DMS114 treated with DMSO at 0.1 percent for 48 hours (cell line): ENCODE results near the gene CALML6.
"Not testable (repeated sequence)": the region's sequence is repeated elsewhere in the genome, so short reads cannot be mapped to it uniquely, and the experiment has no call there.

ENCODE experiments used
- DNase-seq: peaks from one replicate; lab custom pipeline; 2025; ENCODE audit not compliant: unreplicated experiment; lab: John Stamatoyannopoulos, UW

The CALML6 gene, protein sequence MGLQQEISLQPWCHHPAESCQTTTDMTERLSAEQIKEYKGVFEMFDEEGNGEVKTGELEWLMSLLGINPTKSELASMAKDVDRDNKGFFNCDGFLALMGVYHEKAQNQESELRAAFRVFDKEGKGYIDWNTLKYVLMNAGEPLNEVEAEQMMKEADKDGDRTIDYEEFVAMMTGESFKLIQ

DNA sequence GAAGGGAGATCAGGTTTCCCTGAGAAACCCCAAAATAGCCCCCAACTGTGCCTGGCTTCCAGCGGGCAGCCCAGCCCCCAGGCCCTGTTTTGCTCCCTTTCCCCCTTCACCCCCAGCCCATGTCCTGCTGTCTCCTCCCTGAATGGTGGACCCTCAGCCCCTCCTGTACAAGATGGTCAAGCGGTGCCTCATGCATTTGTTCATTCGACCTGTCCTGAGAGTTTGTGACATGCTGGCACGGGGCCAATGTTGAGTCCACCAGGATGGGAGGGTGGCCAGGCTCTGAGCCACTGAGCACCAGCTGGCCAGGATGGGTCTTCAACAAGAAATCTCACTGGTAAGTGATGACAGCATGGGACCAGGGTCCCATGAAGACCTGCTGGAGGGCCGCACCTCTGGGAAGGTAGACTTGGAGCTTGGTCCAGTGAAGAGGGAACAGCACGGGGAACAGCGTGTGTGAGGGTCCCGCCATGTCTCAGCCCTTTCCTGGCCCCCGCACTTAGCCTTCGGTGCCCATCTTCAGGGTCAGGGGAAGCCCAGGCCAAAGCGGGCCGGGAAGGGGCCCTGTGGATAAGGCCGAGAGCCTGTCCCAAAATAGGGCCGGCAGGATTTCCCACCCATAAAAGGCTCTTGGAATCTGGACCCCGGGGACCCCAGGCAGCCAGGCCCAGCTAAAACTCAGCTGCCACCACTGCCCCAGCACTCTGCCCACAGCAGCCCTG is at the start of gene CALML6:
Gene CALML6, plus strand, starts transcription at position 290 of the 722 bp plus-strand sequence. Its CDS starts 21 bp downstream, at position 311.
- DNase-seq: no peak

DNA sequence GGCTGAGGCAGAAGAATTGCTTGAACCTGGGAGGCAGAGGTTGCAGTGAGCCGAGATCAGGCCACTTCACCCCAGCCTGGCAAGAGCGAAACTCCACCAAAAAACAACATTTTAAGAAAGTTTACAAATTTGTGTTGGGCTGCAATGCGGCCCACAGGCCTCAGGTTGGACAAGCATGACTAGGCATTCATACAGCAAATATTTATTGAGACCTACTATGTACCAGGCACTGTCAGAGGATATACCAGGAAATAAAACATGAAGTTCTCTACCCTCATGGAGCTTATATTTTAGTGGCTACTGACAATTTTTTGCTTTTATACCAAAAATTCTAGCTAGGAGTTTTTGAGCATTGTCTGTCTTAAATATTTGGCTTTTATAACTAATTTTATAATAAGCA is 47.9 kb upstream of the CALML6 start:
- DNase-seq: no peak

DNA sequence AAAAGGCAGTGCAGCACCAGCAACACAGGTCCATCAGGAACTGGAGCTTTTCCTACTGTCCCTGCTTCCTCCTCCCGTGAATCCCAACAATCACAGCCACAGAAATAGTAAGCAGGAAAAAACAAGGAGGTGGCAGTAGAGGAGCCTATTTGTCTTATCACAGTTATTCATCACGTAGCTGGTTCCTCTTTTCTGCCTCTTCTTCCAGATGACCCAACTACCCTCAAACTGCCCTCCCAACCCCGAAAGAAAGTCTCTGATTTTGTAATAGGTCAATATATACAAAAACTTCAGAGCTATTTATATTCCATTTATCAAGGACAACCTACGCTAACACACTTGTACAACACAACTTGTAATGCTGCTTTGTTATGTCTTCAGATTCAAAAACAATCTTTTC is 45.6 kb upstream of the CALML6 start:
- no peak for DNase-seq

DNA sequence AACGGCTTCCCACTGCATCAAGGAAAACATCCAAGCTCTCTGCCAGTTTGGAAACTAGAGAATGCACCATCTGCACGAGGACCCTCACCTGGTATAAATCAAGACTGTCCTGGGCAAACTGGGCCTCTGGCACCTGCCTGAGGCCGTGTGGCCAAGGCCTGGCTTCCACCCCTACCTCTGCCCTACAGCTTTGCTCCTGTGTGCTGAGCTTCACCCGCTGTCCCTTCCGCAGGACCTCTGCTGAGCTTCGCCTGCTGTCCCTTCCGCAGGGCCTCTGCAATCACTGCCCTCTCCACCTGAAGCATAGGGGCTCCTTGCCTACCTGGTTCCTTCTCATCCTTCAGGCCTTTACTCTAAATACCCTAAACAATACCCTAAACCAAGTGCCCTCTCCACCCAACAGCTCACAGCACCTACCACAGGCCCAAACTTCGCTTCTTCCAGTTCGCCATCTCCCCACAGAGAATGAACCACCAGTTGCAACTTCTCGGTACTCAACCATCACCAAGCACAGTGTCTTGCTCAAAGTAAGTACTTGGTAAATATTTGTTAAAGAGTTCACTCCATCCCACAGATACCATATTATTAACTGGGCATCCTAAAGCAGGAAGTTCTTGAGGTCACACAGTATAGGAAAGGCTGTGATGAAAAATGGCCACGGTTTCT is 42.6 kb upstream of the CALML6 start:
- DNase-seq: no peak

DNA sequence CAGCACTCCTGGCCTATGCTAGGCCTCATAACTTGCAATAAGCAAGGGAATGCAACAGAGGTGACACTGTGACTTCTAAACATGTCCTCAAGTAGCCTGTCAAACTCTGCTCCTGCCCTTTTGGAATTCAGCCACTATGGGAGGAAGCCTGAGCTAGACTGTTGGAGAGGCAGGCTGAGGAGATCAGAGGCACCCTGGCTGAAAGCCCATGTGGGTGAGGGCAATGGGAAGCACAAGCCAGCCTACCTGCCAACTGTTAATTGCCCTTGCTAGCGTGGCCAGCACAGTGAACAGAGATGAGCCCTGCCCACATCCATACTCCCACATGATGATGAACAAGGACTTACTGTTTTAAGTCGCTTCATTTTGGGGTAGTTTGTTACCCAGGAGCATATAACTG is 41.9 kb upstream of the CALML6 start:
- DNase-seq: no peak

DNA sequence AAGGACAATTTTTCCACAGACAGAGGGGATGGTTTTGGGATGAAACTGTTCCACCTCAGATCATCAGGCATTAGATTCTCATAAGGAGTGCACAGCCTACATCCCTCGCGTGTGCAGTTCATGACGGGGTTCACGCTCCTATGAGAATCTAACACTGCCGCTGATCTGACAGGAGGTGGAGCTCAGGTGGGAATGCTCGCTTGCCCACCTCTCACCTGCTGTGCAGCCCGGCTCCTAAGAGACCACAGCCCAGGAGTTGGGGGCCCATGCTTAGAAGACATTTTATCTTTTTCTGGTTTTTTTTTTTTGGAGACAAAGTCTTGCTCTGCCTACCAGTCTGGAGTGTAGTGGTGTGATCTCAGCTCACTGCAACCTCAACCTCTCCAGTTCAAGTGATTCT is 40.2 kb upstream of the CALML6 start:
- DNase-seq: no peak

DNA sequence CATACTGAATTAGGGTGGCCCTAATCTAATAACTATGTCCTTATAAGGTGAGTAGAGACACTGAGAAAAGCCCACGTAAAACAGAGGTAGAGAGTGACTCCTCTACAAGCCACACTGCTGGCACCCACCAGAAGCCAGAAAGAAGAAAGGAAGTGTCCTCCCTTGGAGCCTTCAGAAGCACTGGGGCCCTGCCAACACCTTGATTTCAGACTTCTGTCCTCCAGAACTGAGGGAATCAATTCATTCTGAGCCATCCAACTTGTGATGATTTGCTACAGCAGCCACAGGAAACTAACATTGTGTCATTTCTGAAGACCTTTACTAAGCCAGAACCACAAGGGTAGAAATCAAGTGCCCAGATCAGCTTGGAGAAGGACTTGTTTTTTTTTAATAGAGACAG is 39.1 kb upstream of the CALML6 start:
- no peak for DNase-seq

DNA sequence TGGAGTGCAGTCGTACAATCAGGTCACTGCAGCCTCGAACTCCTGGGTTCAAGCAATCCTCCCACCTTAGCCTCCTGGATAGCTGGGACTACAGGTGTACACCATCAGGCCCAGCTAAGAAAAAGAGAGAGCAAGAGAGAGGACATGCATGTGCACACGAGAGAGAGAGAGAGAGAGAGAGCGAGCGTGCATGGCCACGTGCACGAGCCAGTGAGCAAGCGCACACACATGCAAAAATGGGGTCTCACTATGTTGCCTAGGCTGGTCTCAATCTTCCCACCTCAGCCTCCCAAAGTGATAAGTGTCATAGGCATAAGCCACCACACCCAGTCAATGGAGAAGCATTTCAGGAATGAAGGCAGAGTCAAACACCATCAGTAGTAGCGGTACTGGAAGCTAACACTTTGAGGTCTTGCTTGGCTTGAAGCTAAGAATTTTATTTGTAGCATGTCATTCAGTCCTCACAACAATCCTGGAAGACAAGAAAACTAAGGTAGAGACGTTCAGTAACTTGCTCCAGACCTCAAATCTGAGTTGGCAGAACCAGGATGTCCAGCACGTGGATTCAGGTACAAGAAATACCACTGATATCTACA is 38.6 kb upstream of the CALML6 start:
- no peak for DNase-seq

DNA sequence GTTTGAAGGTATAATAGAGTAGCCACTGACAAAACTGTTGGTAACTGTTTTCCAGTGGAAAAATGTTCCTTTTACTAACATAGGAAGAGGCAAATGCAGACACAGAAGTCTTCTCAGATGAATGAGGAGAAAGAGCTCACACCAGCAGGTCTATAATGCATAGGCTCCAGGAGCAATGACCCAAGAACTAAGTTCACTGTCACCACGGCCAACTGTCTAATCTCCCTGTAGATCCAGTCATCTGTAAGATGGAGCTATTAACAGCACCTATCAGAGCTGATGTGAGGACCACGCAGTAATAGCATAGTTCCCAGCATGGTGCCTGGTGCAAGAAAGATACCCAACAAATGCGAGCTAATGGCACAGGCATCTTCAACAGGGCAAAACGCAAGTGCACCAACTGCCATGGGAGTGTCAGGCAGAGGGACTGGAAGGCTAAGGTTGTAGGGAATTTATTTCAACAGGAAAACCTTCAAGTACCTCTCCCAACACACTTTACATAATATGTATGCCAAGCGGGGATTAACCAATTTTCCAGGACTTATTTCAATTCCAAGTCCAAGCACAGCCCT is 37.1 kb upstream of the CALML6 start:
- no peak for DNase-seq

DNA sequence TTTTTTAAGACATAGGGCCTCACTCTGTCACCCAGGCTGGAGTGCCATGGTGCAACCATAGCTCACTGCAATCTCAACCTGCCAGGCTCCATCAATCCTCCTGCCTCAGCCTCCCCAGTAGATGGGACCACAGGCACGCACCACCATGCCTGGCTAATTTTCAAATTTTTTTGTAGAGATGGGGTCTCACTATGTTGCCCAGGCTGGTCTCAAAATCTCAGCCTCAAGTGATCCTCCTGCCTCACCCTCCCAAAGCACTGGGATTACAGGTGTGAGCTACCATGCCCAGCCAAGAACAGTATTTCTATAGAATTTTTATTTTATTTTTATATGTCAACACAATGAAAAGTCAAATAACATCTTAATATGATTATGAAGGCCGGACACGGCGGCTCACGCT is 35.1 kb upstream of the CALML6 start:
- DNase-seq: no peak

DNA sequence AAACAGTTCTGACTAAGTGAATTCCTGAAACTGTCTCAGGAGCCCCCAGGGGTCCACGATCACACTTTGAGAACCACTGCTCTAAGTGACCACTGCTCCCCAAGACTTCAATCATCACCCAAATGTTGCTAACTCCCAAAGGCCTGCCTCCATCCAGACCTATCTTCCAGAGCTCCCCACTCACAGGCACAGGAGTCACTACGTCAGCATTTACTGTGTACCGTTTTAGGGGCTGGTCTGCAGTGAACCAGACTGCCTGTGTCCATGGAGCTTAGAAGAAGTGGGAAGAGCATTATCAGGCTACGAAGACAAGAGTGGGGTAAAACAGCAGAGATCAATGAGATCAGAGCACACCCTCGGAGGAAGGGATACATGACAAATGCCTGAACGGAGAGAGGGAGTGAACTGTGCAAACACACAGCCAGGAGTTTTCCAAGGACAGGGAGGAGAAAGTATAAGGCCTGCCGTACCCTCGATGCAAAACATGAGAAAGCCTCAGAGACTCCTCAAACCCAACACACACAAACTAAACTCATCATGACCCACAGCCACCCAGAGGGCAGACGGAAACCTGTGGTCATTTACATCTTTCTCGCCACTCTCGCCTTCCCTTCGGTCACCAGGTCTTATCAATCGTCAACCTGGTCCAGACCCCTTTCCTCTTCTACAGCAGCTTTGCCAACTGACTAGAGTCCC is 34.3 kb upstream of the CALML6 start:
- DNase-seq: no peak

DNA sequence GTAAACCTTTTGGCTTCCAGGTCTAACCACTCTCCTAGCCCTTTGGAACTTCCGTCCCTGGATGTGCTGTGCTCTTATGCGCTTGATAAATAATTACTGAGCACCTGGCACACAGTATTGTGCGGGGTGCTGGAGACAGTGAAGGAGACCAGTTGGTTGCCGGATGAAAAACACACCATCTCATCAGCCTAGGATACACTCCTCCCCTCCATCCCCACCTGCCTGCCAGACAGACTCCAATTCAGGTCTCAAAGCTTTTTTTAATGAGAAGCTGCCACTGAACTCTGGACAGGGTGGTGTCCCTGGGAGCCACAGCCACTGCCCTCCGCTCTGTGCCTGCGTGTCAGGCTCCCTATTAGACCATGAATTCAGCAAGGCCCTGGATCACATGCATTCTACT is 33.3 kb upstream of the CALML6 start:
- no peak for DNase-seq

DNA sequence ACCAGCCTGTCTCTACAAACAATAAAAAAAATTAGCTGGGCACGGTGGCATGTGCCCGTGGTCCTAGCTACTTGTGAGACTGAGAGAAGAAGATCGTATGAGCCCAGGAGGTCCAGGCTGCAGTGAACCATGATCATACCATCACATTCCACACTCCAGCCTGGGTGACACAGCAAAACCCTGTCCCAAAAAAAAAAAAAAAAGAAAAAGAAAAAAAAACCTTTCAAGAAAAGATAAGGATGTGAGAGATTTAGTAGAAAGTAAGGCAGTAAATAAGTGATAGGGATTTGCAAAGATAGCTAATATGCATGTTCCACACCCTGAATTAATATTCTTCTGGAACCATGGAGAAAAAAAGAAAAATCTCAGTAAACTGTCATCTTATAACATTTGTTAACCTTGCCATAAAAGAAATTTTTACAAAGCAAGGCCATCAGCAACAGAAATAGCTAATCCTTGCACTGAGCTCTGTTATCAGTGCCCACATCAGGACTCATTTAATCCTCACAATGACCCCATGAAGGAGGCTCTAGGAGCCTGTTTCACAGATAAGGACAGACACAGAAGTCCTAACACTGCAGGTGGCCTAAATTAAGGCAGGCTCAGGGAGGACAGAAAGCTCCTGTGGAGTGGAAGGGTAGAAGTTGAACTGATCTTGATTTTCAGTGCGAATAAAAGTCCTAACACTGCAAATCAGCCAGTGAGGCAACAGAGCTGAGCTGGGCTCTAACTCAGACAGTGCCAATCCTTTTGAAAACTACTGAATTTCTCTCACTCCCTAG is 31.8 kb upstream of the CALML6 start:
- no peak for DNase-seq

DNA sequence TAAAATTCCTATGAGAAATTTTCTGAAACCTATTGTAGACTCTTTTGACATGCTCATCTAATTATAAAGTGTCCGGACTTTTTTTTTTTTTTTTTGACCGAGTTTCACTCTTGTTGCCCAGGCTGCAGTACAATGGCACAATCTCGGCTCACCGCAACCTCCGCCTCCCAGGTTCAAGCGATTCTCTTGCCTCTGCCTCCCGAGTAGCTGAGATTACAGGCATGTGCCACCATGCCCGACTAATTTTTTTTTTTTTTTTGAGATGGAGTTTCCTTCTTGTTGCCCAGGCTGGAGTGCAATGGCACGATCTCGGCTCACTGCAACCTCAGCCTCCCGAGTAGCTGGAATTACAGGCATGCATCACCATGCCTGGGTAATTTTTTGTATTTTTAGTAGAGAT is 31.2 kb upstream of the CALML6 start:
- DNase-seq: not testable (repeated sequence)

DNA sequence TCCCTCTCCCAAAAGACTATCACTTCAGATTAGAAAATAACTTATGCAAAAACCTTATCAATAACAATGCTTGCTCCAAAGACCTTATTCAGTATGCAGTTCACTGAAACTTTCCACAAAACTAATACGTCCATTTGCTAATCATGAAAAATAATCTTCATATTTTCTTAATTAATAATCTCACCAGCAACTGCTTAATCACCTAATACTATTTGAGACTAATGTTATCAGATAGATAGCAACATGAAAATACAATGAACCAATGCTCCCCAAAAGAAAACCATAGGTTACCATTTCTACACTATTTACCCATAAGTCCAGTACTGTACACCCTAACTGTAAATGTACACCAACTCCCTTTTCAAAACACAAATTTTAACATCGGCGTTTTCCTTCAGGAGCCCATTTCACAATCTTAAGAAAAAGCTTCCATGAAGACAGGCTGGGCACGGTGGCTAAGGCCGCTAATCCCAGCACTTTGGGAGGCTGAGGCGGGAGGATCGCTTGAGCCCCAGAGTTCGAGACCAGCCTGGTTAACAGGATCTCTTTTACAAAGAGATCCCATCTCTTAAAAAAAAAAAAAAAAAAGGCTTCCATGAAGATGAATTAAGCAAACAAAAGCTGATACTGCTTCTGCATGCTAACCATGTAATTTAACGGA is 25.8 kb upstream of the CALML6 start:
- no peak for DNase-seq

DNA sequence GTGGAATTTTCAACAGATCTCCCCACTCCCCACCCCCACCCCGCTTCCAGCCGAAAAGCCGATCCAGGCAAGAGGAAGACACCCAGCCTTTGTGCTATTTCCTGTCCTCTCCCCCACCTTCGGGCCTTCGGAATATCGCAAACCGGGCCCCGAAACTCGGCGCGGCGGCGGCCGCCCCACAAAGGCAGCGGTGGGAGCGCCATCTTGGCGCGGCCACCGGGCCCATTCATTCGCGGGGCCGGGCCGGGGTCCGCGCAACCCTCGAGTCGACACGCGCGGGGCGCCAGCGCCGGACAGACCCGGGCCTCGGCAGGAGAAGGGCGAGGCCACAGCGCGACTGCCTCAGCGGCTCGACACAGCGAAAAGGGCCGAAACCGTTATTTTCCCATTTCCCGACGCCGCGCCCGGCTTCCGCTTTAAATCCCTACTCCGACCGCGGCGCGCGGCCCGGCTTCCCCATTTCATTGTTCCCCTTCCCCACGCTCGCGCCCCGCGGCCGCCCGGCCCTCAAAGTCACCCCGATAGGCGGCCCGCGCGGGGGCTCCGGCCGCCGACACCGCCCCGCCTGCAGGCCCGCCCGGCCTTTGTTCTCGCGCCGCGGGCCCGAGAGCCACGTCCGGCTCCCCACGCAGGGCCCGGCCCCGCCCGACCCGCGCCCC is 25.1 kb upstream of the CALML6 start:
- DNase-seq: no peak

DNA sequence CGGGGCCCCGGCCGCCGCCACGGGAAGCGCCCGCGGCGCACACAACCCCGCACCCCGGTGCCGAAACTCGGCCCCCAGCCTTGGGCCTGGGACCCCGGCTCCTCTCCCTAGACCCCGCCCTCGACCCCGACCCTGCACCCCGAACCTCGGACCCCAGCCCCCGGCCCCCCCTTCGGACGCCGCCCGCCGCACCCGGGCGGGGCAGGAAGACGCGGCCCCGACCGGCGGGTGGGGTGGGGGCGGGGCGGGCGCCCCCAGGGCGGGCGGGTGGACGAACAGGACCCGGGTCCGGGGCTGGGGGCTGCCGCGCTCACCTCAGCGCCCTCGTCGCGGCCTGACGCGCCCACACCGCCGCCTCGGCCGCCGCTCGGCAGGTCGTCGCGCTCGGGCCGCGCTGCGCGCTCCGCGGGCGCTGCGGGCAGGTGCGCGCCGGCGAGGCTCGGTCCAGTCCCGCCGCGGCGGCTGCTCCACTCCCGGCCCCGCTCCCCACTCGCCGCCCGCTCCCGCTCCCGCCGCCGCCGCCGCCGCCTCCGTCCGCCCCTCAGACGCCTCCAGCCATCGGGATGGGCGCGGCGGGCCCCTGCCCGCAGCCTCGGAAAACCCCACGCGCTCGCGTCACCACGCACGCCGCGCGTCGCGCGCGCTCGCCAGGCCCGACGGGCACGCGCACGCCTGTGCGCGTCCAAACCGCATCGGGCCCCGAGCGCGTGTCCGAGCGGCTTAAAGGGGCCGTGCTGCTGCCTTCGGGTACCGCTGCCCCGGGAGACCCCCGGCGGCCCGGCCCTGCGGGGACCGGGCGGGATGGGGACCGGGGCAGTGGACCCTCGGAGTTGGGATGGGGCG is 24.3 kb upstream of the CALML6 start, which contains the start of gene GNB1:
Gene GNB1, minus strand, starts transcription at position 582 of the 843 bp plus-strand sequence. CDS start 65,634 bp downstream, outside the sequence.
- DNase-seq: peak; percentile 71
